Cardiac muscle cell (in vitro differentiated cells and primary cell): ENCODE data around the gene NAALADL1. TPM values are rescaled to one million over a fixed set of nuclear protein-coding genes. Genes with fewer than 3 reads are reported as not detected.

Source experiments
- DNase-seq, 2 donors: peaks; one replicate each; pipeline versions ENCODE4 v3.0.0 to v3.0.0-alpha.2; 2010 to 2017; ENCODE audit warnings: low read depth in 1 of 2, low spot score in 1 of 2
- H3K27ac ChIP-seq: fragments of 200-600 bp; sonication (generic); 2 replicates; pipeline ENCODE4 v1.5.1; 2016
- H3K27me3 ChIP-seq: fragments of 200-600 bp; sonication (generic); 2 replicates; pipeline ENCODE4 v1.6.0; 2016; ENCODE audit warnings: control low read depth
- H3K36me3 ChIP-seq: fragments of 200-600 bp; sonication (generic); 2 replicates; pipeline ENCODE4 v1.5.1; 2016; ENCODE audit warnings: control low read depth
- H3K4me1 ChIP-seq: fragments of 200-600 bp; sonication (generic); 2 replicates; pipeline ENCODE4 v1.8.1; 2017; ENCODE audit warnings: low read depth, mild to moderate bottlenecking, mixed run types
- H3K4me3 ChIP-seq: fragments of 200-600 bp; sonication (generic); 2 replicates; pipeline ENCODE4 v1.5.1; 2016; ENCODE audit warnings: mild to moderate bottlenecking
- H3K9me3 ChIP-seq: fragments of 200-600 bp; sonication (generic); 2 replicates; pipeline ENCODE4 v1.5.1; 2017; ENCODE audit warnings: low read depth, mild to moderate bottlenecking, control low read depth
- CTCF ChIP-seq: IDR thresholded peaks from 2 replicates; pipeline ENCODE4 v1.5.1; 2012; ENCODE audit warnings: low read depth, mild to moderate bottlenecking, low read length
- polyA plus RNA-seq: library from polyadenylated mRNA; unstranded; fragments of >200 nt; fragmentation: Nextera tagmentation; extraction: Ambion mirVana; gene quantifications from 2 replicates; pipeline ENCODE4 v1.2.1, GENCODE V29; 2016
- total RNA-seq: library from RNA; depleted of rRNA; stranded (reverse); fragments of >200 nt; gene quantifications from 2 replicates; pipeline ENCODE4 v1.2.3, GENCODE V29; 2016

NAALADL1 gene
- total and polyA plus RNA-seq, 2 experiments from 2014 or later, result 0.59 to 2.3 TPM

- H3K36me3 ChIP-seq, result peaks cover 9% of the 10 kb centered on the region
- no peaks in the 10 kb centered on the region for H3K4me1 ChIP-seq
- no peak overlapping the region for H3K27ac ChIP-seq
- no peak overlapping the region for H3K4me3 ChIP-seq
- DNase-seq, result no peak
- no peak for TF ChIP-seq CTCF
- H3K27me3 ChIP-seq, result no peaks in the 10 kb centered on the region
- H3K9me3 ChIP-seq, result no peaks in the 10 kb centered on the region
Measured at GRCh38 chr11:65045728-65046127, 12.6 kb downstream of the NAALADL1 start.

GRCh38 chr11:65045061-65045460 lies 13.3 kb downstream of the NAALADL1 start:
- TF ChIP-seq CTCF, result no peak
- Histone ChIP-seq H3K4me1 (peaks cover 4% of the 10 kb centered on the region), H3K4me3 (no peak overlapping the region), H3K27ac (no peak overlapping the region), H3K36me3 (peaks cover 9% of the 10 kb centered on the region), H3K9me3 (no peaks in the 10 kb centered on the region), H3K27me3 (no peaks in the 10 kb centered on the region)
- no peak for DNase-seq

- Histone ChIP-seq H3K4me3 (no peak overlapping the region), H3K27me3 (no peaks in the 10 kb centered on the region), H3K27ac (no peak overlapping the region), H3K9me3 (no peaks in the 10 kb centered on the region), H3K36me3 (peaks cover 12% of the 10 kb centered on the region), H3K4me1 (peaks cover 4% of the 10 kb centered on the region)
- peak in 1 of 2 donors; percentile 29 for DNase-seq
- no peak for TF ChIP-seq CTCF
Measured at GRCh38 chr11:65043881-65044501, 14.4 kb downstream of the NAALADL1 start.

GRCh38 chr11:65042891-65043290 lies 15.5 kb downstream of the NAALADL1 start:
- H3K27me3 ChIP-seq, result no peaks in the 10 kb centered on the region
- H3K27ac ChIP-seq, result no peak overlapping the region
- H3K4me3 ChIP-seq, result no peak overlapping the region
- peaks cover 12% of the 10 kb centered on the region for H3K36me3 ChIP-seq
- no peak for DNase-seq
- TF ChIP-seq CTCF, result no peak
- no peaks in the 10 kb centered on the region for H3K9me3 ChIP-seq
- H3K4me1 ChIP-seq, result peaks cover 4% of the 10 kb centered on the region

- Histone ChIP-seq H3K36me3 (peaks cover 12% of the 10 kb centered on the region), H3K4me3 (peak within 1 kb of the TSS; percentile 58), H3K27me3 (no peaks in the 10 kb centered on the region), H3K4me1 (peaks cover 4% of the 10 kb centered on the region), H3K27ac (peak within 1 kb of the TSS; percentile 80), H3K9me3 (no peaks in the 10 kb centered on the region)
- no peak for TF ChIP-seq CTCF
- peak; percentile 95 to 96 for DNase-seq
Measured at GRCh38 chr11:65040847-65041622, 17.3 kb downstream of the NAALADL1 start, which contains the start of gene SAC3D1. Gene SAC3D1, plus strand, starts transcription at chr11:65041210. Its CDS starts 83 bp downstream, at chr11:65041293.
